ENCODE results near the gene NFATC1.

NFATC1 gene

DNA sequence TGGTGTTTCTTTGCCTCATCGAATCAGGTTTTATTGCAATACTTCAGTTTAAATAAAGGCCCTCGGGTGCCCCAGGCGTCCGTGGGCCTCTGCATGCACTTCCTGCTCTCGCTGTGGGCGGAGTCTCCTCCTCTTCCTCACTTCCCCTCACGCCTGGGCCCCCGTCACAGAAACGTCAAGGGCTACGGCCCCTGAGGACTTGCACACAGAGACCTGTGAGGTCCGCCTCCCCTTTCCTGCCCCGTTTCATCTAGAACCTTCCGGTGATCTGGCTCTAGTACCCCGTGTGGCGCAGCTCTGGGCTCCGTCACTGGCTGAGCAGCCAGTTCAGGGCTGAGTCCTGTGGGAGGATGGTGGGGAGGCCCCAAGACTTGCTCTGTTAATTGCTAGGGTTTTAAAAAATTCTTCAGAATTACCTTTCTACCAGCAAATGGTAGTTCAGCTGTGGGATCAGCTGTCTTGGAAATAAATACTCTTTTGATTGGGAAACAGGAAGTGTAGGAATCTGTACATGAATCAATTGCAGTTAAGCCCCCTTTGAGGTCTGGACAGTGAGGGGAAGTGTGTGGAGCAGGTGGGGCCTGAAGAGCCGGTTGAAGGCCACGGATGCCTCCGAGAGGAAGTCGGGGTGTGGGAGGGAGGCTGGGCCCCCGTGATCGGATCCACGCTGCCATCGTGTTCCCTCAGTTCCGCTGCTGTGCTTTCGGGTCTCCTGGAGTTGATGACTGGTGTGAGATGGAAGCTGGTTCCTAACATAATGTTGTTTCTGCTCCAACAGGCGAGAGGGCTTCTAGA, 10.2 kb downstream of the NFATC1 start:
- peak; percentile 51 to 71 for DNase-seq

DNA sequence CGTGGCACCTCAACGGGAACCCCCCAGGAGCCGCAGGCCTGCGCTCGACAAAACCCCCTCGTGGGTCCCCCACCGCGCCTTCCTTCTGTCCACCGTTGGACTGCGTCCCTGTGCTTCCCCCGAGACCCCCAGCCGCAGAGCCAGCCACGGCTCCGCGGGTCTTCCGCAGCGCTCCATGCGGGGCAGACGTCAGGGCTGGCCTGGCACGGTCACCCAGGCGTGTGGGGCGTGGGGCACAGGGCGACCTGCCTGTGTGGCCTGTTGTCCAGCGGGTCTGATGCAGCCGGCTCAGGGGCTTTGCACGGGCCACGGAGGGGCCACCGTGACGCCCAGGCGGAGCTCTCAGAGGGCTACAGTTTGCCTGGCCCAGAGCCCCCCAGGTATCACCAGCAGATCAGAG, 11.0 kb downstream of the NFATC1 start:
- DNase-seq, result no peak

DNA sequence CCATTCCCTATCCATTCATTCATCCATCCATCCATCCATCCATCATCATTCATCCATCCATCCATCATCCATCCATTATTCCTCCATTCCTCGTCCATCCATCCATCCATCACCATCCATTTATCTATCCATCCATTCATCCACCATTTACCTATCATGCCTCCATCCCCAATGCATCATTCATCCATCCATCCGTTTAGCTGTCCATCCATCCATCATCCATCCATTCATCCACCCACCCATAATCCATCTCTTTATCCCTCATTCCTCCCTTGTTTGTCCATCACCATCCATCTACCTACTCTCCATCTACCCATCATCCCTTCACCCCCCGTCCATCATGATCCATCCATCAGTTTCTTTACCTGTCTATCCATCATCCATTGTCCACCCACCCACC, 13.6 kb downstream of the NFATC1 start:
- no peak for DNase-seq

DNA sequence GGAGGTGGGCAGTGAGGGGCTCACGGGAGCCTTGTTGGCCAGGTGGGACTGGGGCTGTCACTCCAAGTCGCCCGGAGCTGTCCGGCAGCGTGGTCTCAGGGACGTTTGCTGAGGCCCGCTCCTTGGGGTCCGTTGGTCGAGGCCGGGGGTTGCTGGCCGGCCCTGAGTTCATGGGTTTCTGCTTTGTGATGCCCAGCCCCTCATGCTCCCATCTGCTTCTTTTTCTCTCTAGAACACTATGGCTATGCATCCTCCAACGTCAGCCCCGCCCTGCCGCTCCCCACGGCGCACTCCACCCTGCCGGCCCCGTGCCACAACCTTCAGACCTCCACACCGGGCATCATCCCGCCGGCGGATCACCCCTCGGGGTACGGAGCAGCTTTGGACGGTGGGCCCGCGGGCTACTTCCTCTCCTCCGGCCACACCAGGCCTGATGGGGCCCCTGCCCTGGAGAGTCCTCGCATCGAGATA, 14.5 kb downstream of the NFATC1 start:
- DNase-seq, result no peak

DNA sequence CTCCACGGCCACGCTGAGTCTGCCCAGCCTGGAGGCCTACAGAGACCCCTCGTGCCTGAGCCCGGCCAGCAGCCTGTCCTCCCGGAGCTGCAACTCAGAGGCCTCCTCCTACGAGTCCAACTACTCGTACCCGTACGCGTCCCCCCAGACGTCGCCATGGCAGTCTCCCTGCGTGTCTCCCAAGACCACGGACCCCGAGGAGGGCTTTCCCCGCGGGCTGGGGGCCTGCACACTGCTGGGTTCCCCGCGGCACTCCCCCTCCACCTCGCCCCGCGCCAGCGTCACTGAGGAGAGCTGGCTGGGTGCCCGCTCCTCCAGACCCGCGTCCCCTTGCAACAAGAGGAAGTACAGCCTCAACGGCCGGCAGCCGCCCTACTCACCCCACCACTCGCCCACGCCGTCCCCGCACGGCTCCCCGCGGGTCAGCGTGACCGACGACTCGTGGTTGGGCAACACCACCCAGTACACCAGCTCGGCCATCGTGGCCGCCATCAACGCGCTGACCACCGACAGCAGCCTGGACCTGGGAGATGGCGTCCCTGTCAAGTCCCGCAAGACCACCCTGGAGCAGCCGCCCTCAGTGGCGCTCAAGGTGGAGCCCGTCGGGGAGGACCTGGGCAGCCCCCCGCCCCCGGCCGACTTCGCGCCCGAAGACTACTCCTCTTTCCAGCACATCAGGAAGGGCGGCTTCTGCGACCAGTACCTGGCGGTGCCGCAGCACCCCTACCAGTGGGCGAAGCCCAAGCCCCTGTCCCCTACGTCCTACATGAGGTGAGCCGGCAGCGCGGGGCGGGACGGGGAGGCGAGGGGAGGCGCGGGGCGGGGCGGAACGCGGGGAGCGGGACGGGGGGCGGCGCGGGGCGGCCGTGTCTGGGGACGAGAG, 15.2 kb downstream of the NFATC1 start:
- DNase-seq, result no peak

DNA sequence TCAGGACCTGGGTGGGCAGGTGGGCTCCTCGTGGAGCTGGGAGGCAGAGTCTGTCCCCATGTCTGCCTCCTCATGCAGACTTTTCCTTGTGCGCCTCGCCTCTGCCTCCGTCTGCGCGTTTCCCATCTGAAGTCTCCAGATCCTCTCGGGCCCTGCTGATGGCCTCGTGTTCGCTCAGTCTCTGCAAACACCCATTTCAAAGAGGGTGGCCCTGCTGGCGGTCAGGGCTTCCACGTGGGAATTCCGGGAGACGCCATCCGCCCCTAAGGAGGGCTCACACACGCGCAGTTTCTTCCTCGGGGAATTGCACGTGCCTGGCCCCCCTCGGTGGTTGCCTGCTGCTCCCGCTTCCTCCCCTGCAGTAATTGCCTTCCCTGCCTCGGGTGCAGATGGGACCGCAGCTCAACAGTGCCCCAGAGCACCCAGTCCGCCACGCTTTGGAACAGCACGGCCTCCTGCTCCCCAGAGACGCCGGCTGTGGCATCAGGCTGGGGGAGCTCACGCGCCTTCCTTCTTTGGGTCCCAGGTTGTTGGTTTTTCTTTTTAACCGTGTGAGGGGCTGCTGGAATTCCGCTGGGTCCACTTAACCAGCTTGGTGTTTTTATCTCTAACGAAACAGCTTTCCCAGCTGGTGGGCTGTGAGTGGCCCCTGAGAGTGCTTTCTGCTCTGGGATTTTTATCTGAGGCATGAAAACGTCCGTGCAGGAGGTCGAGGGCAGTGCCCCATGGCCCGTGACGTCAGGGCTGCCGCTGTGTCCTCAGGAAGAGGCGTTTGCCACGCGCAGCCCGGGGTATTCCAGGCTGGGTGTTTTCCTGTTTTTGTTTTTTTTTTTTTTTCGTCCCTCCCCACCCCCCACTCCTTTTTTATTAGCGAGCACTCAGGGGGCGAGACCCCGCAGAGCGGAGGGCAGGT, 16.1 kb downstream of the NFATC1 start:
- no peak for DNase-seq

DNA sequence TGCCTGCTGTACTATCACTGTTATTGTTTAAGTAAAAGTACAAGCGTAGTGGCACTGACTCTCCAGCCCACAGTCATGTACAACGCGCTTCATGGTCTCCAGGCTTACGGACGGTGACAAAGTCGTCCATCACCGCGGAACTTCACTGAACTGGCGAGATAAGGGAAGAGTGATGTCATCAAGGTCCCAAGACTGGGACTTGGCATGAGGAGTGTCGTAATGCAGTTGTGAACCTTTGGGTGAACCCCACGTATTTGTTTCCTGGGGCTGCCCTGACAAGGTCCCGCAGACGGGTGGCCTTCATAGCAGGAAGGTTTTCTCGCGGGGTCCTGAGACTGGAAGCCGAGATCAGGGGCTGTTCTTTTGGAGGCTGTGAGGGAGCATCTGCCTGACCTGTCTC, 17.3 kb downstream of the NFATC1 start:
- peak in 1 of 2 donors; percentile 31 for DNase-seq

DNA sequence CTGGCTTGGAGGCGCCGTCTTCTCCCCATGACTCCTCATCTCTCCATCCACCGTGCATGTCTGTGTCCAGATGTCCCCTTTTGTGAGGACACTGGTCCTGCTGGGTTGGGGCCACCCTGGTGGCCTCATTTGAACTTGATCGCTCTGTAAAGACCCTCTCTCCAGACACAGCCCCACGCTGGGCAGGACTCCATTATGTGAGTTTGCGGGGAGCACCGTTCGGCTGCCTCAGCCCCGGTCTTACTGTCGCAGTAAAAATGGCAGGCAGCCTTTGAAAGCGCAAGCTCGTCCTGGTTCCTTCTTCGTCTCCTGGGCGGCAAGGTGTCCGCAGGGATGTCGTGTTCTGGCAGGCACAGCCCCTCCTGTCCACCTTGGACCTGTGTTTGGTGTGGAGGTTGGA, 17.7 kb downstream of the NFATC1 start:
- DNase-seq, result no peak

DNA sequence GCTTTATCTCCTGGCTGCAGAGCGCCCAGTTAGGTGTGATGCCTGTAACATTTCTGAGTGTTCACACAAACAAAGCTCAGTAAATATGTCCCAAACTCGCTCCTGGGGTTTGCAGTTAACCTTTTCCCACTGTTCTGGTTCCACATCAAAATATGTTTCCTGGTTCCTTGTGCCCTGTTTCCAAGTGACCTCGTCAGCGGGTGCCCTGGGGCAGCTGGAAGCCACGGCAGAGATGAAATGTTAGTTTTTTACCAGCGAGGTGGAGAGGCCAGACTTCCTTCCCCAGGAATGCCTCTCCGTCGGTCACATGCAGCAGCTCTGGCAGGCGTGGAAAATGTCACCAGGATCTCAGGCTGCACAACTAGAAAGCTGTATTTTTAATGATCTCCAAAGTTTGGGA, 18.2 kb downstream of the NFATC1 start:
- DNase-seq, result no peak

DNA sequence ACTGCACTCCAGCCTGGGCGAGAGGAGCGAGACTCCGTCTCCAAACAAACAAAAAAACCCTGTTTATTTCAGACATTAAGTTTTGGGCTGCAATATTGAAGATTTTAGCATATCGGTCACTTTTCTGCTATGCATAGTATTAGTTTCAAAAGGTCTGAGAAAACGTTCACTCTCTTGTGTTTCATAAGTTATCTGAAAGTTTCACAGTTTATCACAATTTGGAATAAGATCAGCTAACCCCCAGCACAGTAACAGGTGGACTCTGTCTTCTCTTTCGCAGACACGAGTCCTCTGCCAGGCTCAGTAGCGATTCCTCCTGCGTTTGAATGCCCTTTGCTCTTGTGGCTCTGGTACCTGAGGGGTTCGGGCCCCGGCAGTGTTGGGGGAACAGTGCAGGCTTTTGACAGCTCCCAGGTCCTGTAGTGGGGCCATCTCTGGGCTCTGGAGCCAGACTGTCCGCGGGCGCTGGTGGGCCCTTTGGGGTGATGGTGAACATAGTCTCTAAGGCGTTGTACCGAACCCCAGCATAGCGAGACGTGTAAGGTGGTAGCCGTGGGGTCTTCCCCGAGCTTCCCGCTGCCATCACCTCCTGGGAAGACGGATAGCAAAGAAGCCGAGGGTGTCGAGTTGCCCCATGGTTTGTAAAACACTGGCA, 20.4 kb downstream of the NFATC1 start:
- DNase-seq, result no peak

DNA sequence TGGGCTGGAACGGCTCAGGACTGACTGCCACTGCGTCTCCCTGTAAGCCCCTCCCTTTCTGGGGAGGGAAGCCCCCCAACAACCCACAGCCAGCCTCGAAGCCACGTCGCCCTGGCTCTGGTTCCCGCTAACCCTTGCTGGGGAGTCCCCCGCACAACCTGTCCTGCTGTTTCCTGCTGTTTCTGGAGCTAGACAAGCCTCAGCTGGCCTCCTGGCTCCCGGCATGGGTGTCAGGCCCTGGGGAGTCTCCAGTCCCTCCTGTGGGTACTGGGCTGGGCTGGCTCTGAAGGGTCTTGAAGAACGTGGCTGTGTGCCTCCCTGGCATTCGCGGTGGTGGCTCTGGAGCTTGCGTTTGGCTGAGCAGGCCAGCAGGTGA, 20.9 kb downstream of the NFATC1 start:
- DNase-seq, result no peak

DNA sequence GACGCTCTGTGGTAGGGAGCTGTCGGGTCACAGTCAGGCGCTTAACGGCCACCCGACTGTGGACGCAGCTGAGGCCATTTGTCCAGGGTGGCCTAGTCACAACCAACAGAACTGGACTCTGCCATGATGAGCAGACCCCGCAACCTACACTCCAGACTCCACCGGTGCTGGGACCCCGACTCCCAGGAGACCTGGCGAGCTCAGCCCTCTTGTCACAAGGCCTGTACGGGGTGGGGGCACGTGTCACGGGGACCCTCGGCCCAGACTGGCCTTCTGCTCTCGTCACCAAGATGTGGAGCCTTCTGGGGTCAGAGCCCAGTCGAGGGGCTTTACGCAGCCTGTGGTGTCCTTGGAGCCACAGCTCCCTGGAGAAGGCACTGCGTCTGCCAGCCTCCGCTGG, 22.5 kb downstream of the NFATC1 start:
- DNase-seq, result no peak

DNA sequence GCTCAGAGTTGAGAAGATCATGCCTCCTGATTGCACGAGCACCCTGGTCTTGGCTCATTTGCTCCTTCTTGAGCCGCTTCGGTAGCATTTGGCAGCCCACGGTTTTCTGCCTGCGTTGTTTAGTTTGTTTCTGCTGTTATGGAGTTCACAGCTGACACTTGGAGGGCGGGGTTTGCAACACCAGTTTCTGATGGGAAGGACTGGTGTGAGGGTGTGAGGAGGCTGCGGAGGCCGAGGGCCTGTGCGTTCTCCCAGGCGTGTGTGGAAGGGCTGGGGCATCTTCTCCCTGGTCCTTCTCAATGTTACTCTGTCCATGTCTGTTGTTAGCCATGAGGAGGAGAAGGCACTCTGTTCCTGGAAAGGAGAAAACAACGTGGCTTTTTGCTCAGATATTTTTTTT, 22.9 kb downstream of the NFATC1 start:
- DNase-seq, result no peak

DNA sequence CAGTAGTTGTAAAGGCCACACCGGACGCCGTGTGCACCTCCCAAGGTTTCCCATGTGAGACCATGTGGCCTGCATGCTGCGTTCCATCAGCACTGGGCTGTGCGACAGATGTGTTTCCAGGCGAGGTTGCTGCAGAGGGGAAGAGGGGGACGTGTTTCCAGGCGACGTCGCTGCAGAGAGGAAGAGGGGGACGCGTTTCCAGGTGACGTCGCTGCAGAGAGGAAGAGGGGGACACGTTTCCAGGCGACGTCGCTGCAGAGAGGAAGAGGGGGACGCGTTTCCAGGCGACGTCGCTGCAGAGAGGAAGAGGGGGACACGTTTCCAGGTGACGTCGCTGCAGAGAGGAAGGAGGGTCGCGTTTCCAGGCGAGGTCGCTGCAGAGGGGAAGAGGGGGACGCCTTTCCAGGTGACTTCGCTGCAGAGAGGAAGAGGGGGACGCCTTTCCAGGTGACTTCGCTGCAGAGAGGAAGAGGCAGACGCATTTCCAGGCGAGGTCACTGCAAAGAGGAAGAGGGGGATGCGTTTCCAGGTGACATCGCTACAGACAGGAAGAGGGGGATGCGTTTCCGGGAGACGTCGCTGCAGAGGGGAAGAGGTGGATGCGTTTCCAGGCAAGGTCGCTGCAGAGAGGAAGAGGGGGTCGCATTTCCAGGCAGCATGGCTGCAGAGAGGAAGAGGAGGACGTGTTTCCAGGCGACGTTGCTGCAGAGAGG, 24.5 kb downstream of the NFATC1 start:
- no peak for DNase-seq

DNA sequence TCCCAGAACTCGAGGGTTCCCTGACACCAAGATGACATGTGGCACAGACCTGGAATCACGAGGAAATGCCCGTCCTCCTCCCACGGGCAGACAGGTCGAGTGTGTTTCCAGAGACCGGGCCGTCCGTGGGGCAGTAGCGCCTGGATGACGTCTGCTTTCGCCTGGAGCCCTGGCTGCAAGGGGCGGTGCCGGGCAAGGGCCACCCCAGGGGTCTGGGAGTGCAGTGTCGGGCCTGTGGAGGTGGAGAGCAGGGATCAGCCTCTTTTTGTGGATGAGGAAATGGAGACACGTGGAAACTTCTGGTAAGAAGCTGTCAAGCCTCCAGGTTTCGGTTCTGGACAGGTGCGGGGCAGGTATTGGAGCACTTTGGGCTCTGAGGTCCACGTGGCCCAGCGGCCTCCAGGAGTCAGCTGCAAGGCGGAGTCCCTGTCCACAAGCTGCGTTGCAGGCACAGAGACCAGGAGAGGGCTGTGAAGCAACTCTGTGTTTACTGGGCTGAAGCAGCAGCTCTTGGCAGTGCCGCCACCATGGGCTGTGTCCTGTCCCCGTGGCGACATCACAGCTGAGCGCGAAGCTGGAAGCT, 25.6 kb downstream of the NFATC1 start:
- DNase-seq, result no peak

DNA sequence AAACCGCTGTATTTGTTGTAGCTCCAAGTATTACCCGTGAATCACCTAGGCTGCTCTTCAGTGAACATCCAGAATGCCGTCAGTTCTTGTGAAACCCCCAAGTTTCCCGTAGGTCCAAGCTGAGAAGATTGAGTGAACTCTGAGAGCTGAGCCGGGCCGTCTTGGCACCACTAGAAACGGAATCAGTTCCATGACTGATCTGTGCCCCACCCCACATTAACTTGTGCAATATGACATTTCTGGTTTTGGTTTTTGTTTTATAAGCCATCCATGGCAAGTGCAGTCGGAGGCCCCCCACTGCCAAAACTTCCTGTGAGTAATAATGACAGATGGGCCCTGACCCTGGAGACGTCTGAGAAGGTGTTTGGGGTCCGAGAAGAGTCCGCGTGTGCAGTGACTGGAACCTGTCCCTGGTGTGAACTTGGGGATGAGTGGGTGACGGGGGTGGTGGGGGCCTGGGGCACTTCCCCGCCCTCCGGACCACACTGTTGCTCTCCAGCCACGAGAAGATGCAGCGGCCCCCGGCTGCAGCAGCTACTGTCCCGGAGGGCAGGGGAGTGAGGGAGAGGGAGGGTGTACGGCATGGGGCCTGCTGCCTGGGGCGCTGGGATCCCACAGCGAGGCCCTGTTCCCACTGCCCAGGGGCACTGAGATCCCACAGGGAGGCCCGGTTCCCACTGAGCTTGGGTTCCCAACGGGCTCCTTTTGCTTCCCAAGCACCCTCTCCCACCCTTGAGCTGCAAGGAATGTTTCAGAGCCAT, 26.5 kb downstream of the NFATC1 start:
- DNase-seq, result peak; percentile 37 to 39

DNA sequence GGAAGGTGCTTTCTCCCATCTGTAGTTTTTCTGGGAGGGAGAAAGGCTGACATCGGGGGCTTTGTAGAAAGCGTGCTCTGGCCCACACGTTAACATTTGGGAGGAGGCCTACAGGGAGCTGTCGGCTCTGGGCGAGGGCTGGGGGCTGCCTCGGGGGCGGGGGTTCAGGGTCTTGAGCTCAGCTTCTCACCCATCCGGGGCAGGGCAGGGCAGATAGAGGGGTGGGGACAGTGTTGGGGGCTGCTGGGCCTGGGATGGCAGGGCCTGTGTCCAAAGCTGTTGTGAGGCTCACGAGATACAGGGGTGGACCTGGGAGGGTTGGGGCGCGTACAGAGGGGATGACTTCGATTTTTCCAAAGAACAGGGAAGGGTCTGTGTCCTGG, 27.0 kb downstream of the NFATC1 start:
- no peak for DNase-seq

DNA sequence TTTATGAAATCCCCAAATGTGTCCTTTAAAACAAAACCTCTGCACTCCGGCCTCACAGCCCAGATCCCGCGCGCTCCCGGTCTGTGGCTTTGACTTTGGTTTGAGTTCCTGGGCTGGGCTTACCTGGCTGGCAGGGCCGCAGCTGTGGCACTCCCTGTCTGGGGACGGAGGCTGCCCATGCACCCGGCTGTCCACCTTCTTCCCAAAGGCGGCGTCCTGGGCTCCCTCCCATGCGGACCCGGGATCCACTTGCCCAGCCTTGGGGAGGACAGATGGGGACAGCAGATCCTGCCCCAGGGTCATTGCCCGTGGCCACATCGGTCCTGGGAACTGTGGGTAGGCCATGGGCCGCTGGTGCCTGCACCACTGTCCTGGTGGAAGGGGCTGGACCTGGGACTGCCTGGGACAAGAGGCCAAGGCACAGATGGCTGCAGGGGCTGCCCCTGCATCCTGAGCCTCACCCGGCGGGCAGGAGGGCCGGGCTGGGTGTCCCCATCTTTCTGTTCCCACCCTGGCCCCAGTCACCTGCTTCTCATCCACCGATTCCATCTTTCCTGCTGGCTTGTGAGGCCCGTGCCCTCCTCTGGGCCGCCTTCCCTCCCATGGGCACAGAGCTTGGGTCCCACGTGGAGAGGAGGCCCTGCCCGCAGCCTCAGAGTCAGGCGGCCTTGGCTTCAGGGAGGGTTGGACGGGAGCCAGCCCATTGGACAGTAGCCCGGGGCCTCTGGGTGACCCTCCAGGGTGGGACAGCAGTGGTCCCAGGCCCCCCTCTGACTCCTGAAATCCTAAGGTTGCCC, 27.7 kb downstream of the NFATC1 start:
- no peak for DNase-seq

DNA sequence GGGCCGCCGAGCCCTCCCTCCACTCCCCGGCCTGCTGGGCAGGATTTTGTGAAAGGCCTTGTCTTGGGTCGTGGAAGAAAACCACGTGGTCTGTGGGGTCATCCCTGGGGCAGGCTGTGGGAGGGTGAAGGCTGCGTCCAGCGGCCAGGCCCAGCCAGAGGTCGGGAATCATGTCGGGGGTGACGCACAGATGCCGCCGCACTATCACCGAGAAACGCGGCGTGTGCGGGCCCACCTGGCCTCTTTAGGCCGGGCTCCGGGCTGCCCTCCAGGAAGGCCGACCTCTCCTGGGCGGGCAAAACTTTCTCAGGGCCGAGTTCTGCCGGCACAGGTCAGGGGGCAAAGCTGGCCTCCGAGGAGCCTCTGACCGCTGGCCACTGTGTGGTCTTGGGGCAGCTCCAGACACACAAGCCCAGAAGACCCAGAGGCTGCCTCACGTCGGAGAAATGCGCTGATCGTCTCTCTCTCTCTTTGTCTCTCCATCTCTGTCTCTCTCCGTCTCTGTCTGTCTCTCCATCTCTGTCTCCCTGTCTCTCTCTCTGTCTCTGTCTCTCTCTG, 28.4 kb downstream of the NFATC1 start:
- no peak for DNase-seq

All from inflammatory macrophage treated with lipopolysaccharide for 1 hour (primary cell).